Neural cell (in vitro differentiated cells): ENCODE data around the gene TMEM98. TPM values are rescaled to one million over a fixed set of nuclear protein-coding genes. Genes with fewer than 3 reads are reported as not detected.

Experiments
- H2AFZ ChIP-seq: fragments of 200-600, 300-800 bp; sonication (generic), shearing (Covaris generic); 2 replicates; pipeline ENCODE4 v1.6.0; 2014; ENCODE audit warnings: low read depth, mild to moderate bottlenecking, antibody characterized with exemption, low read length, moderate library complexity
- H3F3A ChIP-seq: fragments of 200-600 bp; shearing (Covaris generic); 2 replicates; pipeline ENCODE4 v1.6.1; 2016; ENCODE audit warnings: mild to moderate bottlenecking, moderate library complexity, mixed read lengths, antibody characterized with exemption, low read length; ENCODE audit not compliant: insufficient read depth, poor library complexity, severe bottlenecking
- H3K27ac ChIP-seq: fragments of 200-600, 300-800 bp; sonication (generic), shearing (Covaris generic); 2 replicates; pipeline ENCODE4 v1.5.1; 2014; ENCODE audit warnings: mild to moderate bottlenecking, low read length, moderate library complexity
- H3K27me3 ChIP-seq: fragments of 300-800, 200-600 bp; sonication (generic), shearing (Covaris generic); 2 replicates; pipeline ENCODE4 v1.6.0; 2014; ENCODE audit warnings: mild to moderate bottlenecking, low read depth, low read length, moderate library complexity; ENCODE audit not compliant: insufficient read depth
- H3K36me3 ChIP-seq: fragments of 300-800, 200-600 bp; sonication (generic), shearing (Covaris generic); 2 replicates; pipeline ENCODE4 v1.5.1; 2014; ENCODE audit warnings: mild to moderate bottlenecking, antibody characterized with exemption, low read length, moderate library complexity; ENCODE audit not compliant: insufficient read depth
- H3K4me2 ChIP-seq: fragments of 300-800, 200-600 bp; sonication (generic), shearing (Covaris generic); 2 replicates; pipeline ENCODE4 v1.6.0; 2014; ENCODE audit warnings: mild to moderate bottlenecking, low read length
- H3K4me3 ChIP-seq: fragments of 300-800, 200-600 bp; sonication (generic), shearing (Covaris generic); 2 replicates; pipeline ENCODE4 v1.5.1; 2014; ENCODE audit warnings: mild to moderate bottlenecking, low read length, moderate library complexity
- H3K79me2 ChIP-seq: fragments of 200-600 bp; shearing (Covaris generic); replicated peaks from 2 replicates; pipeline ENCODE4 v1.6.0; 2014; ENCODE audit warnings: mild to moderate bottlenecking, low read length, moderate library complexity; ENCODE audit not compliant: insufficient read depth
- H3K9ac ChIP-seq: fragments of 300-800, 200-600 bp; sonication (generic), shearing (Covaris generic); 2 replicates; pipeline ENCODE4 v1.6.1; 2016; ENCODE audit warnings: mild to moderate bottlenecking, low read length, mixed read lengths
- H3K9me2 ChIP-seq: fragments of 200-600 bp; shearing (Covaris generic); 2 replicates; pipeline ENCODE4 v1.6.1; 2016; ENCODE audit warnings: mild to moderate bottlenecking, low read length, mixed read lengths; ENCODE audit not compliant: insufficient read depth
- H3K9me3 ChIP-seq: fragments of 200-600, 300-800 bp; sonication (generic), shearing (Covaris generic); 2 replicates; pipeline ENCODE4 v1.6.1; 2016; ENCODE audit warnings: mild to moderate bottlenecking, mixed run types, low read length, moderate library complexity, mixed read lengths
- H4K20me1 ChIP-seq: fragments of 200-600 bp; shearing (Covaris generic); 2 replicates; pipeline ENCODE4 v1.6.1; 2016; ENCODE audit warnings: mild to moderate bottlenecking, mixed run types; ENCODE audit not compliant: insufficient read depth
- CTCF ChIP-seq: fragments of 450-650 bp; IDR thresholded peaks from 2 replicates; pipeline ENCODE4 v1.5.1; 2014; ENCODE audit warnings: antibody characterized with exemption, mild to moderate bottlenecking, moderate library complexity; ENCODE audit not compliant: poor library complexity, severe bottlenecking
- EP300 ChIP-seq: fragments of 450-650 bp; conservative IDR thresholded peaks from 2 replicates; pipeline ENCODE4 v1.6.1; 2014; ENCODE audit warnings: antibody characterized with exemption, mild to moderate bottlenecking, moderate library complexity; ENCODE audit not compliant: poor library complexity, severe bottlenecking
- EZH2 ChIP-seq: fragments of 200-600, 300-800 bp; shearing (Covaris generic), sonication (generic); IDR thresholded peaks from 2 replicates; pipeline ENCODE4 v1.6.1; 2014; ENCODE audit warnings: antibody characterized with exemption, low read length, borderline replicate concordance, mild to moderate bottlenecking; ENCODE audit not compliant: insufficient read depth, poor library complexity, severe bottlenecking
- MXI1 ChIP-seq: fragments of 450-650 bp; conservative IDR thresholded peaks from 2 replicates; pipeline ENCODE4 v1.6.1; 2014; ENCODE audit warnings: antibody characterized with exemption, mild to moderate bottlenecking; ENCODE audit not compliant: poor library complexity, severe bottlenecking
- POLR2AphosphoS5 ChIP-seq: IDR thresholded peaks from 2 replicates; pipeline ENCODE4 v1.6.1; 2012
- RAD21 ChIP-seq: fragments of 450-650 bp; conservative IDR thresholded peaks from 2 replicates; pipeline ENCODE4 v1.6.1; 2014; ENCODE audit warnings: antibody characterized with exemption, mild to moderate bottlenecking, moderate library complexity
- REST ChIP-seq: IDR thresholded peaks from 2 replicates; pipeline ENCODE4 v1.6.1; 2012; ENCODE audit warnings: borderline replicate concordance
- SMC3 ChIP-seq: fragments of 450-650 bp; conservative IDR thresholded peaks from 2 replicates; pipeline ENCODE4 v1.6.1; 2014; ENCODE audit warnings: antibody characterized with exemption, mild to moderate bottlenecking, moderate library complexity; ENCODE audit not compliant: poor library complexity
- TAF1 ChIP-seq: IDR thresholded peaks from 2 replicates; pipeline ENCODE4 v1.6.1; 2012; ENCODE audit warnings: low read depth
- polyA plus RNA-seq: library from polyadenylated mRNA; depleted of rRNA; stranded (reverse); fragments of >200 nt; gene quantifications from 2 replicates; pipeline ENCODE4 v1.2.3, GENCODE V29; 2014

Gene TMEM98
- polyA plus RNA-seq, 1 donor from 2014 or later: 65.1 TPM

GRCh38 chr17:32960815-32961214, 32.9 kb downstream of the TMEM98 start:
- no peaks in the 10 kb centered on the region for H3K36me3 ChIP-seq
- no peak overlapping the region for H3K4me2 ChIP-seq
- H3K9me3 ChIP-seq: no peaks in the 10 kb centered on the region
- no peak overlapping the region for H3K9ac ChIP-seq
- no peaks in the 10 kb centered on the region for H3K9me2 ChIP-seq
- H3K4me3 ChIP-seq: no peak overlapping the region
- no peaks in the 10 kb centered on the region for H3K27me3 ChIP-seq
- H3K79me2 ChIP-seq: no peaks in the 10 kb centered on the region
- no peaks in the 10 kb centered on the region for H4K20me1 ChIP-seq
- H3K27ac ChIP-seq: no peak overlapping the region
- H2AFZ ChIP-seq: no peak overlapping the region
- TF ChIP-seq RAD21 (no peak), CTCF (no peak), POLR2AphosphoS5 (no peak), TAF1 (no peak), MXI1 (no peak)
- no peaks in the 10 kb centered on the region for H3F3A ChIP-seq

GRCh38 chr17:32962320-32962711, 34.4 kb downstream of the TMEM98 start:
- no peak for TF ChIP-seq SMC3
- no peak for TF ChIP-seq EP300
- TF ChIP-seq MXI1: no peak
- TF ChIP-seq POLR2AphosphoS5: no peak
- no peak for TF ChIP-seq REST
- TF ChIP-seq RAD21: no peak
- no peak for TF ChIP-seq CTCF
- no peak for TF ChIP-seq TAF1
- TF ChIP-seq EZH2: no peak
- no peaks in the 10 kb centered on the region for H3K27me3 ChIP-seq
- no peak overlapping the region for H3K4me3 ChIP-seq
- H2AFZ ChIP-seq: no peak overlapping the region
- H3K9me3 ChIP-seq: no peaks in the 10 kb centered on the region
- H3K36me3 ChIP-seq: no peaks in the 10 kb centered on the region
- H3F3A ChIP-seq: no peaks in the 10 kb centered on the region
- H4K20me1 ChIP-seq: no peaks in the 10 kb centered on the region
- no peak overlapping the region for H3K4me2 ChIP-seq
- no peaks in the 10 kb centered on the region for H3K79me2 ChIP-seq
- no peak overlapping the region for H3K27ac ChIP-seq
- no peaks in the 10 kb centered on the region for H3K9me2 ChIP-seq
- no peak overlapping the region for H3K9ac ChIP-seq
